Glutamatergic neuron (in vitro differentiated cells): ENCODE data around the gene IFNA16. TPM values are rescaled to one million over a fixed set of nuclear protein-coding genes. Genes with fewer than 3 reads are reported as not detected.
"Not testable (repeated sequence)": the region's sequence is repeated elsewhere in the genome, so short reads cannot be mapped to it uniquely, and the experiment has no call there.

ENCODE experiments used
- DNase-seq: peaks from one replicate; pipeline ENCODE4 v3.0.0; 2022
- H3K27ac Mint-ChIP-seq: one replicate; pipeline ENCODE4 v1.8.0; 2020; ENCODE audit warnings: mild to moderate bottlenecking, mixed read lengths, inconsistent platforms; ENCODE audit not compliant: unreplicated experiment
- H3K27me3 Mint-ChIP-seq: one replicate; pipeline ENCODE4 v1.8.0; 2020; ENCODE audit warnings: mild to moderate bottlenecking, moderate library complexity, mixed read lengths, inconsistent platforms; ENCODE audit not compliant: unreplicated experiment
- H3K36me3 Mint-ChIP-seq: one replicate; pipeline ENCODE4 v1.8.0; 2020; ENCODE audit warnings: mild to moderate bottlenecking, mixed read lengths, inconsistent platforms; ENCODE audit not compliant: unreplicated experiment
- H3K4me1 Mint-ChIP-seq: one replicate; pipeline ENCODE4 v1.8.0; 2020; ENCODE audit warnings: mild to moderate bottlenecking, low read depth, mixed read lengths, inconsistent platforms; ENCODE audit not compliant: unreplicated experiment
- H3K4me3 Mint-ChIP-seq: one replicate; pipeline ENCODE4 v1.8.0; 2020; ENCODE audit warnings: mild to moderate bottlenecking, mixed read lengths, inconsistent platforms; ENCODE audit not compliant: unreplicated experiment
- H3K9me3 Mint-ChIP-seq: one replicate; pipeline ENCODE4 v1.8.0; 2020; ENCODE audit warnings: mild to moderate bottlenecking, moderate library complexity, mixed read lengths, inconsistent platforms; ENCODE audit not compliant: unreplicated experiment
- CTCF ChIP-seq: fragments of 200-600 bp; sonication (generic); IDR thresholded peaks from one replicate; pipeline ENCODE4 v1.5.0; 2021; ENCODE audit not compliant: partially characterized antibody, unreplicated experiment
- total RNA-seq: library from RNA; stranded (reverse); fragmentation: NEBNext Ultra II Directional; extraction: Animal tissue kit (Norgen Biotek cat#: 25700); gene quantifications from one replicate; pipeline ENCODE4 v1.2.1, GENCODE V29; 2021; ENCODE audit not compliant: unreplicated experiment

IFNA16 gene
- total RNA-seq, 1 donor from 2014 or later: not detected

GRCh38 chr9:21205204-21205603 lies 11.9 kb downstream of the IFNA16 start:
- Mint-ChIP-seq H3K27ac (no peak overlapping the region), H3K27me3 (peaks cover 6% of the 10 kb centered on the region), H3K9me3 (no peaks in the 10 kb centered on the region), H3K36me3 (no peaks in the 10 kb centered on the region), H3K4me1 (no peaks in the 10 kb centered on the region), H3K4me3 (no peak overlapping the region)
- no peak for TF ChIP-seq CTCF
- no peak for DNase-seq

DNA sequence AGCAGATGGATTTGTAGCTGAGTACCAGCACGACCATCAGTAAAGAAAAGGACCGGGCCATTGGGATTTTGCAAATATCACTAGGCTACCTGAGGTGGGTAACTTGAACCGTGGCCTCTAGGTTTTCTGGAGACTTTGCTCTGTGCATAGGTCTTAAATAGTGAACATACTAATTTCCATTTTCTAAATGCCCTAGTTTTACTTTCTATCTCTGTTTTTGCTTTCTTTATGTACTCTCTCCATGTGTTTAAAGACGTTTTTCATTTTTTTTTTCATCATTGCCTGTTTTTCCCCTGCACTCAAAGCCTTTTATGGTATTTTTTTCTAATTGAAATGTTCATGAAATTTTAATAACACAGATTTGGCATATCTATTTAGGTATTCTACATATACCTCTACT lies 15.0 kb downstream of the IFNA16 start, which contains the start of gene IFNA7:
Gene IFNA7, minus strand, starts transcription at position 101 of the 400 bp plus-strand sequence. Its CDS starts 40 bp downstream, at position 61.
- H3K27me3 Mint-ChIP-seq, H3K36me3 Mint-ChIP-seq, H3K4me3 Mint-ChIP-seq, DNase-seq, H3K4me1 Mint-ChIP-seq, H3K9me3 Mint-ChIP-seq, H3K27ac Mint-ChIP-seq: not testable (repeated sequence)

GRCh38 chr9:21194867-21195776 lies 22.0 kb downstream of the IFNA16 start:
- H3K27ac Mint-ChIP-seq, H3K4me3 Mint-ChIP-seq, H3K27me3 Mint-ChIP-seq, H3K4me1 Mint-ChIP-seq, H3K9me3 Mint-ChIP-seq, H3K36me3 Mint-ChIP-seq: not testable (repeated sequence)
- TF ChIP-seq CTCF: peak; percentile 53
- DNase-seq: peak; percentile 30

DNA sequence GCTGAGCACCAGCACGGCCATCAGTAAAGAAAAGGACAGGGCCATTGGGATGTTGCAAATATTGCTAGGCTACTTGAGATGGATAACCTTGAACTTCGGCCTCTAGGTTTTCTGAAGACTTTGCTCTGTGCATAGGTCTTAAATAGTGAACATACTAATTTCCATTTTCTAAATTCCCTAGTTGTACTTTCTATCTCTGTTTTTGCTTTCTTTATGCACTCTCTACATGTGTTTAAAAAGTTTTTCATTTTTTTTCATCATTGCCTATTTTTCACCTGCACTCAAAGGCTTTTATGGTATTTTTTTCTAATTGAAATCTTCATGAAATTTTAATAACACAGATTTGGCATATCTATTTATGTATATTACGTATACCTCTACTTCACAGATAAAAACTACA lies 29.6 kb downstream of the IFNA16 start, which contains the start of gene IFNA4:
Gene IFNA4, minus strand, starts transcription at position 101 of the 400 bp plus-strand sequence. Its CDS starts 56 bp downstream, at position 45.
- DNase-seq, H3K27me3 Mint-ChIP-seq: not testable (repeated sequence)

GRCh38 chr9:21182810-21183736 lies 34.0 kb downstream of the IFNA16 start:
- H3K9me3 Mint-ChIP-seq, H3K4me1 Mint-ChIP-seq, H3K36me3 Mint-ChIP-seq, H3K4me3 Mint-ChIP-seq, DNase-seq, H3K27ac Mint-ChIP-seq, H3K27me3 Mint-ChIP-seq: not testable (repeated sequence)
- TF ChIP-seq CTCF: peak; percentile 60

More for the DNA sequence above, 29.6 kb downstream of the IFNA16 start, which contains the start of gene IFNA4:
- not testable (repeated sequence) for H3K36me3 Mint-ChIP-seq, H3K27ac Mint-ChIP-seq, H3K9me3 Mint-ChIP-seq, H3K4me1 Mint-ChIP-seq, H3K4me3 Mint-ChIP-seq
